Activated naive CD8-positive, alpha-beta T cell (primary cell): Measurements from ENCODE around the gene WNT6.

Experiments
- H3K27ac Mint-ChIP-seq: one replicate; pipeline ENCODE4 v1.8.0; 2021; ENCODE audit warnings: mixed read lengths
- H3K27me3 Mint-ChIP-seq: one replicate; pipeline ENCODE4 v1.8.0; 2021; ENCODE audit warnings: mixed read lengths
- H3K36me3 Mint-ChIP-seq: one replicate; pipeline ENCODE4 v1.8.0; 2021; ENCODE audit warnings: mixed read lengths
- H3K4me1 Mint-ChIP-seq: one replicate; pipeline ENCODE4 v1.8.0; 2021; ENCODE audit warnings: low read depth, mixed read lengths
- H3K4me3 Mint-ChIP-seq: one replicate; pipeline ENCODE4 v1.8.0; 2021; ENCODE audit warnings: mild to moderate bottlenecking, mixed read lengths
- H3K9me3 Mint-ChIP-seq: one replicate; pipeline ENCODE4 v1.8.0; 2021; ENCODE audit warnings: low read depth, mixed read lengths

Gene WNT6

GRCh38 chr2:218823196-218823855, 36.3 kb upstream of the WNT6 start:
- no peak overlapping the region for H3K27ac Mint-ChIP-seq
- no peak overlapping the region for H3K4me3 Mint-ChIP-seq
- no peaks in the 10 kb centered on the region for H3K9me3 Mint-ChIP-seq
- H3K27me3 Mint-ChIP-seq, result peaks cover 5% of the 10 kb centered on the region
- no peaks in the 10 kb centered on the region for H3K4me1 Mint-ChIP-seq
- no peaks in the 10 kb centered on the region for H3K36me3 Mint-ChIP-seq

DNA sequence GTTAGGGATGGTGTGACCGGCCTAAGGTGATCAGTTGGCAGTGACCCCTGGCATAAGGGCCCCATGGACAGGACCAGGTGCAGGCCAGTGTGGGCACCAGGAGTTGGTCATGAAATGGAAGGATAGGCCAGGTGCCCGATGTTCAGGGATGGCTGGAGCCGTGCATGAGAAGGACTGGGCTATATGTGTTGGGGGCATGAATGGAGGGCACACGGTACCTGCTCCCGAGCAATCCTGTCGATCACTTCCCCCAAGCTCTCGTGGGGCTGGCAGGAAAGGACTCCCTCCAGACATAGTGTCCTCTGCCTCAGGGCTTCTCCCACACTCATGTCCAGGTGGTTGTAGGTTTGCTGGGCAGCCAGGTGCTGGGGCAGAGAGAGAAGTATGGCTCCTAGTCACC, 35.6 kb upstream of the WNT6 start:
- Mint-ChIP-seq H3K36me3 (no peaks in the 10 kb centered on the region), H3K4me3 (no peak overlapping the region), H3K4me1 (no peaks in the 10 kb centered on the region), H3K9me3 (no peaks in the 10 kb centered on the region), H3K27me3 (peaks cover 5% of the 10 kb centered on the region), H3K27ac (no peak overlapping the region)

DNA sequence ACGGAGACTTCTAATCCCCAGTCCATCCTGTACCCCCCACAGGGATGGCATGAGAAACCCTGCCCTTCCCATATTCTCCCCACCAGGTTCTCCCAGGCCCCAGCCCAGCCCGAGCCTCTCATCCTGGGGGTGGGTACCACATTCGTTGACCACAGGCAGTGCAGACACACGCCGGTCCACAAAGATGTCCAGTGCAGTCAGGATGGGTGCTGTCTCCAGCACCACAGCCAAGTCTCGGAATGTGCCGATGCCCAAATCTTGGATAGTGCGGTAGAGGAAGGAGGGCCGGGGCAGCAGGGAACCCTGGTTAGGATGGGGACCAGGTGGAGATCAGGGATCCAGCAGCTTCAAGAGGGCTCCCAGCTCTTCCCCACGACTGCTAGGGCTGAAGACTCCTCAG, 32.8 kb upstream of the WNT6 start:
- Mint-ChIP-seq H3K9me3 (no peaks in the 10 kb centered on the region), H3K36me3 (no peaks in the 10 kb centered on the region), H3K27ac (no peak overlapping the region), H3K4me3 (no peak overlapping the region), H3K4me1 (no peaks in the 10 kb centered on the region), H3K27me3 (peaks cover 7% of the 10 kb centered on the region)

GRCh38 chr2:218827701-218828476, 31.7 kb upstream of the WNT6 start:
- no peak overlapping the region for H3K27ac Mint-ChIP-seq
- H3K9me3 Mint-ChIP-seq, result no peaks in the 10 kb centered on the region
- H3K4me1 Mint-ChIP-seq, result no peaks in the 10 kb centered on the region
- no peaks in the 10 kb centered on the region for H3K36me3 Mint-ChIP-seq
- H3K27me3 Mint-ChIP-seq, result peaks cover 14% of the 10 kb centered on the region
- H3K4me3 Mint-ChIP-seq, result no peak overlapping the region

GRCh38 chr2:218828477-218828778, 31.2 kb upstream of the WNT6 start:
- peaks cover 14% of the 10 kb centered on the region for H3K27me3 Mint-ChIP-seq
- no peaks in the 10 kb centered on the region for H3K4me1 Mint-ChIP-seq
- H3K27ac Mint-ChIP-seq, result no peak overlapping the region
- no peak overlapping the region for H3K4me3 Mint-ChIP-seq
- H3K36me3 Mint-ChIP-seq, result no peaks in the 10 kb centered on the region
- no peaks in the 10 kb centered on the region for H3K9me3 Mint-ChIP-seq

DNA sequence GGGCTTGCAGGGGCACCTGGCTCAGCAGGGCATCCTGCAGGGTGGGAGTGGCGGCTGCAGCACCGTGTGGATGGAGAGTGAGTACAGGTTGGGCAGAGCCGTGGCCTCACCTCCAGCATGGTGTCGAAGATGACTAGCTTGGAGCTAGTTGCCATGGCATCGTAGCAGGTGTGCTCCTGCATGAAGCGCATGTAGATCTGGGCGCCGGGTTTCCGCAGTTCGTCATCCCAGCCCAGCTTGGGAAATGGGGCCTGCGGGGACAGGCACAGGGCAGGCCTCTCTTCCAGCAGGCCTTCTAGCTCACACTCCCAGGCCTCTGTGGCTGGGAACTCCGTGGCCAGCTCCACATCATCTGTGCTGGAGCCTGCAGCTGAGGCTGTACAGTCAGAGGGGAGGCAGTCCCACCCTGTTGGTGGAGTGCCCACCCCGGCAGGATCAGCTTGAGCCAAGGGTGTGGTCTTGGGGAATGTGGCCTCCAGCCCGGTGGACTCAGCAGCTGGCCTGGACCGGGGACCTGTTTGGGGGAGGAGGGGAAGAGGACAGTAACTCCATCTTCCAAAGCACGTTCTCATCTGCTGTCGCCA, 29.6 kb upstream of the WNT6 start:
- no peak overlapping the region for H3K27ac Mint-ChIP-seq
- H3K27me3 Mint-ChIP-seq, result peaks cover 21% of the 10 kb centered on the region
- no peaks in the 10 kb centered on the region for H3K4me1 Mint-ChIP-seq
- H3K36me3 Mint-ChIP-seq, result no peaks in the 10 kb centered on the region
- no peaks in the 10 kb centered on the region for H3K9me3 Mint-ChIP-seq
- H3K4me3 Mint-ChIP-seq, result no peak overlapping the region

DNA sequence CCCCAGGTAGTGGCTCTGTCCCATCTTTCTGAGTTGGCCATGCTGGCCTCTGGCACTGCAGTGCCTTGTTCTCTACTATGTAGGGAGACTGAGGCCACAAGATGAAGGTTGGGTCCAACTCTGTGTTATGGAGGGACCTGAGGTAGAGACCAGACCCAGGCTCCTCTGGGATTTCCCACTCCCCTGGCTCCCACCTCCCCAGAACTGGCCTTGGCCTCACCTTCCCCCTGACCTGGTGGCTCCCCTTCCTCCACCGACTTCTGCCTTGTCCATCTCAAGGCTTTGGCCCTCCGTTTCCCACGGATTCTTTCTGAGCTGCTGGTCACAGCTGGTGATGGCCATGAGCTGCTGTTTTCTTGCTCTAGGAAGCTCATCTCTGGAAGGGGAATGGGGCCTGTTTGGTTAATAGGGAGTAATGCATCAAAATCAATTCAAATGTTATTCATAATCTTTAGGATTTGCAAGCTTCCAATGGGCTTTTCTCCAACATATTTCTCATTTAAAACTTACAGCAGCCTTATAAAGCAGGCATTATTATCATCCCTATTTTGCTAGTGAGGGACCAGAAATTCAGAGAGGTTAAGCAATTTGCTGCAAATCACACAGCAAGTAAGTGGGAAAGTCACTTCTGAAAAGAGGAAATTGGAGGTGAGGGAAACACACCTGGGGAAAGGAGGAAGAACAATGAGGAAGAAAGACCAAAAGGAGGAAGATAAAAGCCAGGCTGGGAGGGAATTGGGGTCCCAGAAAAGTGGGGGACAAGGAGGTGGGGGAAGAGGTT, 28.9 kb upstream of the WNT6 start:
- Mint-ChIP-seq H3K4me1 (no peaks in the 10 kb centered on the region), H3K27ac (no peak overlapping the region), H3K9me3 (no peaks in the 10 kb centered on the region), H3K36me3 (no peaks in the 10 kb centered on the region), H3K27me3 (peaks cover 22% of the 10 kb centered on the region), H3K4me3 (no peak overlapping the region)

GRCh38 chr2:218831378-218831990, 28.1 kb upstream of the WNT6 start, which contains the start of gene PRKAG3:
Gene PRKAG3 (minus strand): TSS chr2:218831803.
- Mint-ChIP-seq H3K4me3 (no peak within 1 kb of the TSS), H3K27me3 (peaks cover 22% of the 10 kb centered on the region), H3K27ac (no peak within 1 kb of the TSS), H3K4me1 (no peaks in the 10 kb centered on the region), H3K9me3 (no peaks in the 10 kb centered on the region), H3K36me3 (no peaks in the 10 kb centered on the region)

- no peaks in the 10 kb centered on the region for H3K36me3 Mint-ChIP-seq
- H3K9me3 Mint-ChIP-seq, result peaks cover 3% of the 10 kb centered on the region
- peaks cover 26% of the 10 kb centered on the region for H3K27me3 Mint-ChIP-seq
- no peaks in the 10 kb centered on the region for H3K4me1 Mint-ChIP-seq
- no peak overlapping the region for H3K27ac Mint-ChIP-seq
- no peak overlapping the region for H3K4me3 Mint-ChIP-seq
These were observed 27.5 kb upstream of the WNT6 start for GRCh38 chr2:218832081-218832480.

GRCh38 chr2:218832520-218832919, 27.1 kb upstream of the WNT6 start:
- H3K4me3 Mint-ChIP-seq, result no peak overlapping the region
- peaks cover 7% of the 10 kb centered on the region for H3K9me3 Mint-ChIP-seq
- no peak overlapping the region for H3K27ac Mint-ChIP-seq
- H3K36me3 Mint-ChIP-seq, result no peaks in the 10 kb centered on the region
- peaks cover 30% of the 10 kb centered on the region for H3K27me3 Mint-ChIP-seq
- no peaks in the 10 kb centered on the region for H3K4me1 Mint-ChIP-seq

- Mint-ChIP-seq H3K9me3 (peaks cover 13% of the 10 kb centered on the region), H3K27me3 (peaks cover 33% of the 10 kb centered on the region), H3K4me1 (no peaks in the 10 kb centered on the region), H3K36me3 (no peaks in the 10 kb centered on the region), H3K27ac (no peak overlapping the region), H3K4me3 (no peak overlapping the region)
These were observed 26.5 kb upstream of the WNT6 start for GRCh38 chr2:218833023-218833609.

- H3K9me3 Mint-ChIP-seq, result peaks cover 13% of the 10 kb centered on the region
- no peaks in the 10 kb centered on the region for H3K4me1 Mint-ChIP-seq
- no peak overlapping the region for H3K27ac Mint-ChIP-seq
- H3K27me3 Mint-ChIP-seq, result peaks cover 41% of the 10 kb centered on the region
- H3K36me3 Mint-ChIP-seq, result peaks cover 2% of the 10 kb centered on the region
- no peak overlapping the region for H3K4me3 Mint-ChIP-seq
These were observed 24.9 kb upstream of the WNT6 start for GRCh38 chr2:218834685-218835084.

GRCh38 chr2:218837495-218837894, 22.1 kb upstream of the WNT6 start:
- Mint-ChIP-seq H3K36me3 (peaks cover 2% of the 10 kb centered on the region), H3K4me1 (no peaks in the 10 kb centered on the region), H3K9me3 (peaks cover 13% of the 10 kb centered on the region), H3K4me3 (no peak overlapping the region), H3K27ac (no peak overlapping the region), H3K27me3 (peaks cover 38% of the 10 kb centered on the region)

DNA sequence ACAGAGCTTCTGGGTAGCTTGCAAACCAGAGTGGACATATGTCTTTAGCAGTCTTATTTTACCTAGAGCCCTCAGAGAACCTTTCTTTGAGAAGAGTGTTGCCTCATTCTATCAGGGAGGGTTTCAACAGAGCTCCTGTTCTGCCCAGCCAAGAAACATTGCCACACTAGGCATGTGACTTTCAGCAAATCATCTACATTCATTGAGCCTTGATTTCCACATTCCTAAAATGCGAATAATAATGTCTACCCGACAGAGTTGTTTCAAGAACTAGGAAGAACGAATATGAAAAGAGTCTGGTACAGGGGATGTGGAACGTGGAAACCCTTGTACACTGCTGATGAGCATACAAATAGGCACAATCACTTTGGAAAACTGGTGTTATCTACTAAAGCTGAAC, 20.2 kb upstream of the WNT6 start:
- no peak overlapping the region for H3K4me3 Mint-ChIP-seq
- peaks cover 2% of the 10 kb centered on the region for H3K36me3 Mint-ChIP-seq
- H3K4me1 Mint-ChIP-seq, result no peaks in the 10 kb centered on the region
- H3K27me3 Mint-ChIP-seq, result peaks cover 33% of the 10 kb centered on the region
- H3K9me3 Mint-ChIP-seq, result peaks cover 17% of the 10 kb centered on the region
- H3K27ac Mint-ChIP-seq, result no peak overlapping the region
